ENCODE results near the gene SNX25.

- TF ChIP-seq, protein P1, sequence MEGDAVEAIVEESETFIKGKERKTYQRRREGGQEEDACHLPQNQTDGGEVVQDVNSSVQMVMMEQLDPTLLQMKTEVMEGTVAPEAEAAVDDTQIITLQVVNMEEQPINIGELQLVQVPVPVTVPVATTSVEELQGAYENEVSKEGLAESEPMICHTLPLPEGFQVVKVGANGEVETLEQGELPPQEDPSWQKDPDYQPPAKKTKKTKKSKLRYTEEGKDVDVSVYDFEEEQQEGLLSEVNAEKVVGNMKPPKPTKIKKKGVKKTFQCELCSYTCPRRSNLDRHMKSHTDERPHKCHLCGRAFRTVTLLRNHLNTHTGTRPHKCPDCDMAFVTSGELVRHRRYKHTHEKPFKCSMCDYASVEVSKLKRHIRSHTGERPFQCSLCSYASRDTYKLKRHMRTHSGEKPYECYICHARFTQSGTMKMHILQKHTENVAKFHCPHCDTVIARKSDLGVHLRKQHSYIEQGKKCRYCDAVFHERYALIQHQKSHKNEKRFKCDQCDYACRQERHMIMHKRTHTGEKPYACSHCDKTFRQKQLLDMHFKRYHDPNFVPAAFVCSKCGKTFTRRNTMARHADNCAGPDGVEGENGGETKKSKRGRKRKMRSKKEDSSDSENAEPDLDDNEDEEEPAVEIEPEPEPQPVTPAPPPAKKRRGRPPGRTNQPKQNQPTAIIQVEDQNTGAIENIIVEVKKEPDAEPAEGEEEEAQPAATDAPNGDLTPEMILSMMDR (conservative IDR thresholded peaks at IDR 0.05; ENCODE audit: low read depth, low read length): no peak
- TF ChIP-seq EZH2 (IDR thresholded peaks at IDR 0.05; ENCODE audit: borderline replicate concordance, low read depth, low read length, poor library complexity, severe bottlenecking): no peak
Measured at GRCh38 chr4:185221912-185222311, 12.5 kb downstream of the SNX25 start.

All from A673 (cell line).